ENCODE data around the gene CHODL.

CHODL gene, protein sequence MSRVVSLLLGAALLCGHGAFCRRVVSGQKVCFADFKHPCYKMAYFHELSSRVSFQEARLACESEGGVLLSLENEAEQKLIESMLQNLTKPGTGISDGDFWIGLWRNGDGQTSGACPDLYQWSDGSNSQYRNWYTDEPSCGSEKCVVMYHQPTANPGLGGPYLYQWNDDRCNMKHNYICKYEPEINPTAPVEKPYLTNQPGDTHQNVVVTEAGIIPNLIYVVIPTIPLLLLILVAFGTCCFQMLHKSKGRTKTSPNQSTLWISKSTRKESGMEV

DNA sequence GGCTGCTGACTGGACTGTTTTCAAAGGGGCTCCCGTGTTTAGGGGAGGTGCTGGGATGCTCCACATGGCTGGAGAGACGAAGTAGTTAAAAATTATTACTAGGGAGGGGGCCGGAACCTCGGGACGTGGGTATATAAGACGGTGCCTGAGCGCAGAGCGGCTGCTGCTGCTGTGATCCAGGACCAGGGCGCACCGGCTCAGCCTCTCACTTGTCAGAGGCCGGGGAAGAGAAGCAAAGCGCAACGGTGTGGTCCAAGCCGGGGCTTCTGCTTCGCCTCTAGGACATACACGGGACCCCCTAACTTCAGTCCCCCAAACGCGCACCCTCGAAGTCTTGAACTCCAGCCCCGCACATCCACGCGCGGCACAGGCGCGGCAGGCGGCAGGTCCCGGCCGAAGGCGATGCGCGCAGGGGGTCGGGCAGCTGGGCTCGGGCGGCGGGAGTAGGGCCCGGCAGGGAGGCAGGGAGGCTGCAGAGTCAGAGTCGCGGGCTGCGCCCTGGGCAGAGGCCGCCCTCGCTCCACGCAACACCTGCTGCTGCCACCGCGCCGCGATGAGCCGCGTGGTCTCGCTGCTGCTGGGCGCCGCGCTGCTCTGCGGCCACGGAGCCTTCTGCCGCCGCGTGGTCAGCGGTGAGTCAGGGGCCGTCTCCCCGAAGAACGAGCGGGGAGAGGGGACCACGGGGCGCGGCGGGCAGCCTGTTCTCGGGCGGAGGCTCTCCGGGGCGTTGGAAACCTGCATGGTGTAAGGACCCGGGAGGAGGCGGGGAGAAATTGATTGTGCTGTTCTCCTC lies at the start of gene CHODL:
TSS of gene CHODL (plus strand) at position 163 of the 793 bp plus-strand sequence. CDS start at position 554, 391 bp downstream.
- no peak for DNase-seq (ENCODE audit: low read depth)

DNA sequence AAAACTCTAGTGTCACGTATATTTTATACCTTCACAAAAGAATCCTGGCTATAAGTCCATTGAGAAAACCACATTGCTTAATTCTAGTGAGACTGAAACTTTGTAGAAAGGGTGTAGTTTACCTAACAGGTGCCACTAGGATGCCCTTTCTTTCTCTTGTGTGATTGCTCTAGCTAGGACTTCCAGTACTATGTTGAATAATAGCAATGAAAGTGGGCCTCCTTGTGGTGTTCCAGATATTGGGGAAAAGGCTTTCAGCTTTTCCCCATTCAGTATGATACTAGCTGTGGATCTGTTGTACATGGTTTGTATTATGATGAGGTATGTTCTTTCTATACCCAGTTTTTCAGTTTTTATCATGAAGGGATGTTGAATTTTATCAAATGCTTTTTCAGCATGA lies 39.7 kb upstream of the CHODL start:
- no peak for DNase-seq (ENCODE audit: low read depth)

GRCh38 chr21:18218331-18218730 lies 26.3 kb upstream of the CHODL start:
- DNase-seq (ENCODE audit: low read depth) = no peak

DNA sequence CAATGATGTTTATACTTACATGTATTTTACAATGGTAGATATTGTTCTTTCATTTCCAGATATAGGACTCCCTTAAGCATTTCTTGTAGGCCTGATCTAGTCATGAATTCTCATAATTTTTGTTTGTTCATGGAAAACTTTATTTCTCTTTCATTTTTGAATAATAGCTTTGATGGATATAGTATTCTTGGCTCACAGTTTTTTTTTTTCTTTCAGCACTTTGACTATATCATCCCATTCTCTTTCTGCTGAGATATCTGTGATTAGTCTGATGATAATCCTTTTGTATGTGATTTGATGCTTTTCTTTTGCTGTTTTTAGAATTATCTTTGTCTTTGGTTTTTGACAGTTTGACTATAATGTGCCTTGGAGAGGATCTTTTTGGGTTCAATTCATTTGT lies 24.1 kb upstream of the CHODL start:
- no peak for DNase-seq (ENCODE audit: low read depth)

- DNase-seq (ENCODE audit: low read depth) = no peak
These were observed 22.3 kb upstream of the CHODL start for GRCh38 chr21:18222346-18222745.

DNA sequence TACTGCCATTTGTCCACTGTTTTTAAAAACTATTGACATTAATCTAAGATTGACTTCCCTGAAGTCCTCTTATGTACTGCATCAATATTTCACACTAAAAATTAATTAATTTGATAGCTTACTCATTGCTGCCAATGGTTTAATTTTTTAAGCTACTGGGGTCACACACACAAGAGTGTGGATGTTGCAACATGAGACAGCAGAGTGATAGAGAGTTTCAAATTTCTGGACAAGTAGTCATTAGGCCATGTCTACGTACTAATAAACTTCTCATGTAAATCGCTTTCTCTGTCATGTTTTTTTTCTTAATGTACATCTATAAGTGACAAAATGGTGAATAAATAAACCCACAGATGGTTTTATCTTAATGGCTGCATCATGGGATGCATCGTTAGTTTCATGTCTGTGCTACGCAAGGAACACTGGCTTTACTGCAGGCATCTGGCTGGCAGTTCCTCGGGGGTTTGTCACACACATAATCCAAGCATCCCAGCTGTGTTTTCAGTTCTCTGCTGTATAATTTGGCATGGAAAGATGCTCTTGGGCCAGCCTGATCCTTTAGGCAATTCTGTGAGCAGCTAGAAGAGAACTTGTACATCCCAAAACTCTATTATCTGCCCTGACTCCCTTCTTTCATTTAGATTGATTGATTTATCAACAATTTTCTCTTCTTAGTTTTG lies 16.4 kb upstream of the CHODL start:
- DNase-seq (ENCODE audit: low read depth) = no peak

- DNase-seq (ENCODE audit: low read depth) = no peak
These were observed 9.1 kb upstream of the CHODL start for GRCh38 chr21:18235545-18235944.

DNA sequence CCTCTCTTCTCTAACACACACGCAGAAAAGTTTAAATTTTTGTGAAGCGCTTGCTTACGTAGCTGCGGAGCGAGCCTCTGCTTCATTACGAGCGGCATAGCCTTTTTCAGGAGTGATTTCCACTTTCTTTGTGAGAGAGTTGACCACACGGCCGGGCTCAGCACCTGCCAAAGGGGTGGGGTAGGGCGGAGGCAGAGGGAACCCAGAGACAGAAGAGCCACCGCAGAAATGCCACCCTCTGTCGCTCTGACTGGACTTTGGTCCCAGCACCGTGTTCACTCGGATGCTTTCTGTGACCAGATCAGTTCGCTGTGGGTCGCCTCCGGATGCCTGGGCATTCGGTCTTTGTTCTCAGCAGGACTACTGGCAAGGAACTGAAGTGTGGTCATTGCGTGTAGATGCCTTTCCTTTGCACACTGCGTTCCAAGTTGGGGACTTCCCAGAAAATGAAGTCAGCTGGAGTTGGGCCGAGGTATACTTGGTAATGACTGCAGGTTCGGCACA lies 883 bp downstream of the CHODL start:
- no peak for DNase-seq (ENCODE audit: low read depth)

DNA sequence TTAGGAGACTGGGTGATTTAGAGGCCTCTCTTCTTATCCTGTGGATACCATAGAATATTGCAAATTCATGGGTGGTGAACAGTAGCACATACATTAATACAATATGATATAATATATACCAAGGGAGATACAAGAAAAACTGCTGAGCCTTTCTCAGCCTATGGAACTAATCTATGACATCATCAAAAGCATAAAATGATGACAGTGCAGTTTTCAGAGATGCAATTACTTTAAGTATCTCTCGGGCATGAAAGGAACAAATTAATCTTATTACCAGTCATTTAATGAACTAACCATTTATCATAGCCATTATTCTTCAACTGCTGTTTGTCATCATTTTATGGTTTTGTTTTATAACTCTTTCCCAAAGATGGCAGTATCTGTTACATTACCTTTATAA lies 3.5 kb downstream of the CHODL start:
- DNase-seq (ENCODE audit: low read depth) = no peak

DNA sequence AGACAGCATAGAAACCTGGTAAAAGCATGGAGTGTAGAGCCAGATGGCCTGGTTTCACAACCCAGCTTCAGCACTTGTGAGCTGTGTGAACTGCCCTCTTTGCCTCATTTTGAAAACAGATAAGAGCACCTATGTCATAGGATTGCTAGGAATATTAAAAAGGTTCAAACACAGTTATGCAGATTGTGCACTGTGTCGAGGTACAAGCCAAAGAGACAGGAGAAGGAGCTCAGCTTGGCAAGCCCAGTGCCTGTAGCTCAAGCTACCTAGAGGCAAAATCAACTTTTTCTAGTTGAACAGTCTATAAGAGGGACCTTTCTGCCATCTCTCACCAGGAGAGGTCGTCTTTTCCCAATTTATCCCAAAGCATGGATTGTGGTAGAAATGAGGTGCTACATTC lies 5.0 kb downstream of the CHODL start:
- no peak for DNase-seq (ENCODE audit: low read depth)

GRCh38 chr21:18251065-18251464 lies 6.4 kb downstream of the CHODL start:
- DNase-seq (ENCODE audit: low read depth) = no peak

DNA sequence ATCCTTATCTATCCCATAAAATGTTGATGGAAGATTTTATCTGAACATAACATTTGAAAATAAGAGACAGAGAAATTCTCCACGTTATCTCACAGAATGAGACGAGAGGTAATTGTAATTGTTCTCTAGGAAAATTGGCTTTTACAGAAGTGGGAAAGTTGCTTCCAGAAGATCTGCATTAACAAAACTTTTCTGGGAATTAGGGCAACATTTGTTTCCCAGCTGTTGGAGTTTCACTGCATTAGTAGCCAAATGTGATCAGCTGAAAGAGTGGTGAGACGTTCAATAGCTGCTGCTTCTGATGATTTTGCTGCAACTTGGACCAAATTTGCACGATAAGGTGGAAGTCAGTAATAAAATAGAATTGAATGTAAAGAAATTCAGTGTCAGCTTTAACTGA lies 7.6 kb downstream of the CHODL start:
- DNase-seq (ENCODE audit: low read depth) = no peak

- no peak for DNase-seq (ENCODE audit: low read depth)
These were observed 8.0 kb downstream of the CHODL start for GRCh38 chr21:18252680-18253079.

GRCh38 chr21:18253221-18253620 lies 8.6 kb downstream of the CHODL start:
- DNase-seq (ENCODE audit: low read depth) = no peak

DNA sequence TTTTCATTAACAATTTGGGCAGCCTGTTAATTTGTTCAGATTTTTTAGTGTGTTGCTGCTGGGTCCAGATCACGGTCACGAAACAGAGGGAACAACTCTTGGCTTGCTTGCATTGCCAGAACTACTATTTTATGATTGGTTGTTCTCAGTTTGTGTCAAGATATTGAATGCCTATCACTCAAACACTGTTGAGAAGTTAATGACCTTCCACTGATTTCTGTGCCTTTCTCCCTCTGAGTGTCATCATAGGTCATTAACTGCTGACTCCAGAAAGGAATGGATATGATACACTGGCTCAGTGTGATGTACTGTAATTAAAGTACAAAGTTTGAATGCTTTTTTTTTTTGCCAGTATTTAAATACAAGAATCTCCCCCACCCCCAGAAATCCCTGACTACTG lies 9.2 kb downstream of the CHODL start:
- DNase-seq (ENCODE audit: low read depth) = no peak

GRCh38 chr21:18265944-18266343 lies 21.3 kb downstream of the CHODL start:
- no peak for DNase-seq (ENCODE audit: low read depth)

DNA sequence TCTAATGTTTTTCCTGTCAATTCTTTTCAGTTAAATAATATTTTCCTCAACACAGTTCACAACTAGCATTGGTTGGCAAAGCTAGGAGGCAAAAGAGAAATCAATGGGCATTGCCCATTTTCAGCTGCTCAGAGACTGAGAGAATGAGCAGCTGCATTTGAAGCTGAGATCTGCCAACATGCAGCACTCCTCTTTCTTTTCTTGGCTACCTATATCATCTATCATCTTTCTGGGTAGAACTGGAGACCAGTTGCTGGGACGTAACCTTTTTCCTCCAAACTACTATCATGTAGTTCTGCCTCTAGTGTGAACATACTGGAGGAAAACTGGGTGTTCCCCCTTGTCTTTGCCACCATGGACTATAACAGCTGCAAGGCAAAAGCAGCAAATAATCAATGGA lies 22.9 kb downstream of the CHODL start:
- DNase-seq (ENCODE audit: low read depth) = no peak

GRCh38 chr21:18268906-18269305 lies 24.3 kb downstream of the CHODL start:
- DNase-seq (ENCODE audit: low read depth) = no peak

DNA sequence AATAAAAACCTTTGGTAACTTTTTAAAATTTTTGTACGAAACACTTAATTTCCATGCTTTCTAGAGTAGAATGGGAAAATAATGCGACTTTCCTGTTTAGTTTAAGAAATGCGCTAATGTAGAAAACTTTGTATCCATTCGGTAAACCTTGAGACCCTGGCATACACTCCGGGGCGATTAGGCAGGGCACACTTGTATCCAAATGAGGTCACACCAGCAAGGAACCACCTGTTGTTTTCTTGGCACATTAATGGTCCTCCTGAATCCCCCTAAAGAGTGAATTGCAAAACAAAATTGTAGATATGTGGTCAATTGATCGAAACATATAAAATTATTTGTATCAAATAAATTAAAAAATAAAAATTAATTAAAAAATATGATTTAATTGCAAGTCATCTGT lies 25.2 kb downstream of the CHODL start:
- no peak for DNase-seq (ENCODE audit: low read depth)

GRCh38 chr21:18273400-18273799 lies 28.8 kb downstream of the CHODL start:
- DNase-seq (ENCODE audit: low read depth) = no peak

- DNase-seq (ENCODE audit: low read depth) = no peak
These were observed 29.7 kb downstream of the CHODL start for GRCh38 chr21:18274370-18274769.

- DNase-seq (ENCODE audit: low read depth) = no peak
These were observed 31.1 kb downstream of the CHODL start for GRCh38 chr21:18275781-18276180.

- DNase-seq (ENCODE audit: low read depth) = no peak
These were observed 40.7 kb downstream of the CHODL start for GRCh38 chr21:18285379-18285778.

All from stimulated activated CD8-positive, alpha-beta memory T cell treated with anti-CD3 and anti-CD28 coated beads, Interleukin-15, amount 100 ng/mL, for 24 hours (primary cell).